Karpas-422 (cell line): Measurements from ENCODE around the gene KRTAP19-2. TPM values are rescaled to one million over a fixed set of nuclear protein-coding genes. Genes with fewer than 3 reads are reported as not detected.

Source experiments
- DNase-seq: peaks from one replicate; pipeline ENCODE4 v3.0.0-alpha.2; 2015
- H2AFZ ChIP-seq: fragments of 200-600 bp; sonication (generic); 2 replicates; pipeline ENCODE4 v1.6.1; 2014; ENCODE audit warnings: antibody characterized with exemption, low read length, mixed read lengths
- H3K27ac ChIP-seq: fragments of 200-600 bp; sonication (generic); 2 replicates; pipeline ENCODE4 v1.5.1; 2014; ENCODE audit warnings: mild to moderate bottlenecking, low read length, moderate library complexity
- H3K27me3 ChIP-seq: fragments of 200-600 bp; sonication (generic); 2 replicates; pipeline ENCODE4 v1.6.1; 2014; ENCODE audit warnings: low read length, mixed read lengths
- H3K36me3 ChIP-seq: fragments of 200-600 bp; sonication (generic); 2 replicates; pipeline ENCODE4 v1.6.1; 2014; ENCODE audit warnings: low read length, mixed read lengths; ENCODE audit not compliant: insufficient read depth
- H3K4me1 ChIP-seq: fragments of 200-600 bp; sonication (generic); 2 replicates; pipeline ENCODE4 v1.6.1; 2014; ENCODE audit warnings: mild to moderate bottlenecking, low read length, mixed read lengths
- H3K4me2 ChIP-seq: fragments of 200-600 bp; sonication (generic); 2 replicates; pipeline ENCODE4 v1.6.1; 2014; ENCODE audit warnings: low read length, low read depth, mild to moderate bottlenecking; ENCODE audit not compliant: poor library complexity, severe bottlenecking
- H3K4me3 ChIP-seq: fragments of 200-600 bp; sonication (generic); 2 replicates; pipeline ENCODE4 v1.5.1; 2014; ENCODE audit warnings: mild to moderate bottlenecking, antibody characterized with exemption, low read length, mixed read lengths
- H3K79me2 ChIP-seq: fragments of 200-600 bp; sonication (generic); 2 replicates; pipeline ENCODE4 v1.6.1; 2014; ENCODE audit warnings: mild to moderate bottlenecking, low read length, mixed read lengths
- H3K9ac ChIP-seq: fragments of 200-600 bp; sonication (generic); 2 replicates; pipeline ENCODE4 v1.6.0; 2014; ENCODE audit warnings: low read length
- H3K9me2 ChIP-seq: fragments of 200-600 bp; sonication (generic), shearing (Covaris generic); replicated peaks from 2 replicates; pipeline ENCODE4 v1.6.0; 2014; ENCODE audit warnings: mild to moderate bottlenecking, low read length, moderate library complexity; ENCODE audit not compliant: insufficient read depth
- H3K9me3 ChIP-seq: fragments of 300-700, 200-600 bp; sonication (generic); 2 replicates; pipeline ENCODE4 v1.6.1; 2014; ENCODE audit warnings: low read length, mixed read lengths
- H4K20me1 ChIP-seq: fragments of 200-600 bp; sonication (generic); 2 replicates; pipeline ENCODE4 v1.6.1; 2014; ENCODE audit warnings: mild to moderate bottlenecking, antibody characterized with exemption, low read length, low read depth; ENCODE audit not compliant: insufficient read depth
- small RNA-seq: library from RNA; depleted of rRNA; stranded (forward); fragments of <200 nt; gene quantifications from one replicate; pipeline ENCODE3, GENCODE V24; 2014
- total RNA-seq: library from RNA; depleted of rRNA; stranded (reverse); fragments of >200 nt; shearing (Covaris generic); gene quantifications from 2 replicates; pipeline ENCODE4 v1.2.3, GENCODE V29; 2014; ENCODE audit warnings: low replicate concordance; rRNA removed

The KRTAP19-2 gene
- total RNA-seq, 1 experiment from 2014 or later: not detected

- H3K36me3 ChIP-seq: no peaks in the 10 kb centered on the region
- H3K9ac ChIP-seq: no peak overlapping the region
- no peaks in the 10 kb centered on the region for H3K9me2 ChIP-seq
- no peak overlapping the region for H3K4me2 ChIP-seq
- no peaks in the 10 kb centered on the region for H3K4me1 ChIP-seq
- no peaks in the 10 kb centered on the region for H3K27me3 ChIP-seq
- H2AFZ ChIP-seq: no peak overlapping the region
- no peak for DNase-seq
- H3K4me3 ChIP-seq: no peak overlapping the region
- H3K27ac ChIP-seq: no peak overlapping the region
- no peaks in the 10 kb centered on the region for H3K9me3 ChIP-seq
- no peaks in the 10 kb centered on the region for H4K20me1 ChIP-seq
- no peaks in the 10 kb centered on the region for H3K79me2 ChIP-seq
Observed at GRCh38 chr21:30444204-30444603, 43.0 kb downstream of the KRTAP19-2 start.

GRCh38 chr21:30443226-30443625 is 44.0 kb downstream of the KRTAP19-2 start:
- Histone ChIP-seq H3K9me3 (no peaks in the 10 kb centered on the region), H3K9ac (no peak overlapping the region), H3K9me2 (no peaks in the 10 kb centered on the region), H2AFZ (no peak overlapping the region), H3K4me3 (no peak overlapping the region), H3K27ac (no peak overlapping the region), H3K4me1 (no peaks in the 10 kb centered on the region), H3K79me2 (no peaks in the 10 kb centered on the region), H3K27me3 (no peaks in the 10 kb centered on the region), H3K4me2 (no peak overlapping the region), H3K36me3 (no peaks in the 10 kb centered on the region), H4K20me1 (no peaks in the 10 kb centered on the region)
- DNase-seq: no peak

- no peak for DNase-seq
- H3K9me2 ChIP-seq: no peaks in the 10 kb centered on the region
- no peak within 1 kb of the TSS for H3K27ac ChIP-seq
- H3K4me3 ChIP-seq: no peak within 1 kb of the TSS
- H2AFZ ChIP-seq: no peak within 1 kb of the TSS
- no peaks in the 10 kb centered on the region for H3K79me2 ChIP-seq
- no peak within 1 kb of the TSS for H3K9ac ChIP-seq
- no peaks in the 10 kb centered on the region for H3K36me3 ChIP-seq
- no peaks in the 10 kb centered on the region for H3K27me3 ChIP-seq
- H4K20me1 ChIP-seq: no peaks in the 10 kb centered on the region
- no peak within 1 kb of the TSS for H3K4me2 ChIP-seq
- no peaks in the 10 kb centered on the region for H3K4me1 ChIP-seq
- no peaks in the 10 kb centered on the region for H3K9me3 ChIP-seq
Observed at GRCh38 chr21:30439975-30440374, 47.3 kb downstream of the KRTAP19-2 start, which contains the start of gene KRTAP15-1. KRTAP15-1 (plus strand) TSS chr21:30440275; CDS start chr21:30440328, 53 bp downstream.

Small RNA genes within 50 kb of the gene (small RNA-seq; reads per million reads assigned to genes)
- not detected for gene AP000567.1
- gene KRTAP19-10P: not detected
- gene KRTAP19-11P: not detected
- gene KRTAP19-9P: not detected

Other genes with a start within 250 kb of the KRTAP19-2 start
- gene KRTAP24-1, start 204.5 kb downstream of the KRTAP19-2 start, total RNA-seq: not detected in 2 replicates
- not detected in 2 replicates for gene KRTAP25-1, start 197.9 kb downstream of the KRTAP19-2 start, total RNA-seq
- not detected in 2 replicates for gene KRTAP26-1, start 167.1 kb downstream of the KRTAP19-2 start, total RNA-seq
- not detected in 2 replicates for gene KRTAP27-1, start 149.7 kb downstream of the KRTAP19-2 start, total RNA-seq
- not detected in 2 replicates for gene KRTAP23-1, start 138.8 kb downstream of the KRTAP19-2 start, total RNA-seq
- gene KRTAP13-2, start 115.2 kb downstream of the KRTAP19-2 start, total RNA-seq: not detected in 2 replicates
- not detected in 2 replicates for gene KRTAP13-1, start 91.4 kb downstream of the KRTAP19-2 start, total RNA-seq
- not detected in 2 replicates for gene KRTAP13-3, start 61.5 kb downstream of the KRTAP19-2 start, total RNA-seq
- gene KRTAP13-4, start 57.2 kb downstream of the KRTAP19-2 start, total RNA-seq: not detected in 2 replicates
- gene KRTAP15-1, start 47.2 kb downstream of the KRTAP19-2 start, total RNA-seq: not detected in 2 replicates
- not detected in 2 replicates for gene KRTAP19-1, start 7.1 kb downstream of the KRTAP19-2 start, total RNA-seq
- gene KRTAP19-3, start 4.6 kb upstream of the KRTAP19-2 start, total RNA-seq: not detected in 2 replicates
- not detected in 2 replicates for gene KRTAP19-4, start 9.7 kb upstream of the KRTAP19-2 start, total RNA-seq
- gene KRTAP19-5, start 14.7 kb upstream of the KRTAP19-2 start, total RNA-seq: not detected in 2 replicates
- not detected in 2 replicates for gene KRTAP19-6, start 54.4 kb upstream of the KRTAP19-2 start, total RNA-seq
- gene KRTAP19-7, start 73.9 kb upstream of the KRTAP19-2 start, total RNA-seq: not detected in 2 replicates
- not detected in 2 replicates for gene KRTAP22-2, start 103.0 kb upstream of the KRTAP19-2 start, total RNA-seq
- gene KRTAP6-3, start 105.0 kb upstream of the KRTAP19-2 start, total RNA-seq: not detected in 2 replicates
- gene KRTAP6-2, start 111.5 kb upstream of the KRTAP19-2 start, total RNA-seq: not detected in 2 replicates
- not detected in 2 replicates for gene KRTAP22-1, start 113.7 kb upstream of the KRTAP19-2 start, total RNA-seq
- gene KRTAP6-1, start 126.5 kb upstream of the KRTAP19-2 start, total RNA-seq: not detected in 2 replicates
- not detected in 2 replicates for gene KRTAP20-1, start 129.0 kb upstream of the KRTAP19-2 start, total RNA-seq
- not detected in 2 replicates for gene KRTAP20-4, start 133.2 kb upstream of the KRTAP19-2 start, total RNA-seq
- not detected in 2 replicates for gene KRTAP20-2, start 147.8 kb upstream of the KRTAP19-2 start, total RNA-seq
- gene KRTAP20-3, start 155.4 kb upstream of the KRTAP19-2 start, total RNA-seq: not detected in 2 replicates
- not detected in 2 replicates for gene KRTAP21-3, start 231.3 kb upstream of the KRTAP19-2 start, total RNA-seq